Neuron (in vitro differentiated cells): ENCODE data around the gene HPCAL1.

Experiments used
- H2AFZ ChIP-seq: one replicate; pipeline ENCODE4 v1.6.1; 2013; ENCODE audit warnings: low read depth, mild to moderate bottlenecking, inconsistent platforms, low read length, moderate library complexity
- H3K27me3 ChIP-seq: one replicate; pipeline ENCODE4 v1.6.1; 2013; ENCODE audit warnings: low read length; ENCODE audit not compliant: insufficient read depth
- H3K36me3 ChIP-seq: one replicate; pipeline ENCODE4 v1.6.1; 2013; ENCODE audit warnings: low read length; ENCODE audit not compliant: insufficient read depth
- H3K4me1 ChIP-seq: one replicate; pipeline ENCODE4 v1.6.1; 2013; ENCODE audit warnings: low read length; ENCODE audit not compliant: insufficient read depth
- H3K4me3 ChIP-seq: 2 replicates; pipeline ENCODE4 v1.5.1; 2013; ENCODE audit warnings: mild to moderate bottlenecking, low read length, moderate library complexity
- H3K9me3 ChIP-seq: one replicate; pipeline ENCODE4 v1.6.1; 2013; ENCODE audit warnings: low read length

The HPCAL1 gene

GRCh38 chr2:10360850-10361588 is 58.3 kb downstream of the HPCAL1 start:
- Histone ChIP-seq H3K4me3 (no peak overlapping the region), H3K27me3 (no peaks in the 10 kb centered on the region), H3K9me3 (no peaks in the 10 kb centered on the region), H3K36me3 (peaks cover 2% of the 10 kb centered on the region), H2AFZ (no peak overlapping the region), H3K4me1 (peaks cover 6% of the 10 kb centered on the region)

DNA sequence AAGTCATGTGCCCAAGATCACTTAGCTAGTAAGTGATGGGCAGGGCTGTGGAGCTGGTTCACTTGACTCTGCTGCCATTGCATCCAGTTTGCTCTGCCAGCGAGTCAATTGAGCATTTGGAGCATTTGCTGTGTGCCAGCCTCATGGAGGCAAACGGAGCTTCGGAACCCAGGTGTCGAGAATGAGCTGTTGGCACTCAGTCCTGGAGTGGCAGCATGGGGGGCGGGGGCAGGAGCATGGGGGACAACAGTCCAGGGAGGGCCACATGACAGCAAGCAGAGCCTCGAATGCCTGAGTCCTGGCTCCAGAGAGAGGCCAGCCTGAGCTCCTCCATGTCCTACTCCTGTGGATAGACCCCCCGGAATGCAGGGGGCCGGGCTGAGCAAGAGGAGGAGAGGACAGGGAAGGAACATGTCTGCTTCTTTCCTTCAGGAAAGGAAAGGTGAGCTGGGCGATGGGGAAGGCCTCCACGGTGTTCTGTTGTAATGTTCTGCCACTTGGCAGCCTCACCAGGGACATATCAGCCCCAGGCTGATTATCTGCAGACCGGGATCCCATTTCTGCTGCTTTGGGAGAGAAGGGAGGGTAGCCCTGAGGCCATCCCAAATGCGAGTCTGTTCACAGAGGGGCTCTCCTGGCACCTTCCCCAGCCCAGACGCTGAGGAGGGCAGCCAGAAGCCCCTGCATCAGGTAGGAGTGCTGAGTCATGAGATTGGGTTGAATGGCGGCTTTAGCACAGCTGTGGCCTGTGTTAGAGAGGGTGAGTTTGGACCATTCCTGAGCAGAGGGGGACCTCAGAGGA is 59.6 kb downstream of the HPCAL1 start:
- H3K4me1 ChIP-seq: peaks cover 3% of the 10 kb centered on the region
- H3K27me3 ChIP-seq: no peaks in the 10 kb centered on the region

GRCh38 chr2:10362898-10363454 is 60.3 kb downstream of the HPCAL1 start:
- H2AFZ ChIP-seq: no peak overlapping the region
- no peaks in the 10 kb centered on the region for H3K9me3 ChIP-seq
- H3K36me3 ChIP-seq: peaks cover 2% of the 10 kb centered on the region
- no peak overlapping the region for H3K4me3 ChIP-seq
- H3K4me1 ChIP-seq: no peaks in the 10 kb centered on the region
- no peaks in the 10 kb centered on the region for H3K27me3 ChIP-seq

More for the DNA sequence above, 59.6 kb downstream of the HPCAL1 start:
- Histone ChIP-seq H2AFZ (no peak overlapping the region), H3K4me3 (no peak overlapping the region), H3K9me3 (no peaks in the 10 kb centered on the region), H3K36me3 (peaks cover 2% of the 10 kb centered on the region)

DNA sequence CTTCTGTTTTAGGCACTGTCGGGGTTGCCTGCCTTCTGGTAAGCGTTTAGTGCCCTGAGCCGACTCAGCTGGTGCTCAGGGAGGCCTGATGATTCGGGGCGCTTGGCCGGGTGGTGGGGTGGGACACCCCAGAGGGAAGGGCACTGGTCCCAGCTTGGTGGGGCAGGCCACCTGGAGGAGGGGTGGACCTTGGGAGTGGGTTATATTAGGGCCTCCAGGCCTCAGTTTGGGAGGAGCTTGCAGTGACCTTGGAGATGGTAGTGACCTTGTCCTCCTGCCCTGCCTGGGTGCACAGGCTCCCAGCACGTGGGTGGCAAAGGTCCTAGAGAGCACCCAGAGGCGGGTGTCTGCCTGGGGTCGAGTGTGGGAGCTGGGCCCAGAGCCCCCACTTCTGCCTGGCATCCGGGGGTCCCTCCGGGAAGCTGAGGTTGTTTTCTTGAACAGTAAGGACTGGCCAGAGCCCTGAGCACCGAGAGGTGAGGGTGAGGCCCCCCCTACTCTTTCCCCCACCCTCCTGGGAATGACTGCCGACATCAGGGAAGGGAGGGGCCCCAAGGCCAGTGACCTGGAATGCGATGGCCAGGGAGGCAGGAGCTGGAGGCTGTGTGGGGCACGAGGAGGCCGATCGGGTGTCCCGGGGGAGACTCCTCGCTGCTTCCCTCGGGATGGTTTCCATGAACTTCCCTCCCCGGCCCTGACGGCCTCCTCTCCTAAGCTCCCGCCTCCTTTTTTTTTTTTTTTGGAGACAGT is 61.3 kb downstream of the HPCAL1 start:
- Histone ChIP-seq H3K4me3 (no peak overlapping the region), H3K9me3 (no peaks in the 10 kb centered on the region), H3K4me1 (no peaks in the 10 kb centered on the region), H2AFZ (no peak overlapping the region), H3K27me3 (no peaks in the 10 kb centered on the region), H3K36me3 (peaks cover 2% of the 10 kb centered on the region)

GRCh38 chr2:10365412-10365811 is 62.7 kb downstream of the HPCAL1 start:
- Histone ChIP-seq H3K4me3 (no peak overlapping the region), H2AFZ (no peak overlapping the region), H3K27me3 (no peaks in the 10 kb centered on the region), H3K9me3 (no peaks in the 10 kb centered on the region), H3K4me1 (no peaks in the 10 kb centered on the region), H3K36me3 (no peaks in the 10 kb centered on the region)

DNA sequence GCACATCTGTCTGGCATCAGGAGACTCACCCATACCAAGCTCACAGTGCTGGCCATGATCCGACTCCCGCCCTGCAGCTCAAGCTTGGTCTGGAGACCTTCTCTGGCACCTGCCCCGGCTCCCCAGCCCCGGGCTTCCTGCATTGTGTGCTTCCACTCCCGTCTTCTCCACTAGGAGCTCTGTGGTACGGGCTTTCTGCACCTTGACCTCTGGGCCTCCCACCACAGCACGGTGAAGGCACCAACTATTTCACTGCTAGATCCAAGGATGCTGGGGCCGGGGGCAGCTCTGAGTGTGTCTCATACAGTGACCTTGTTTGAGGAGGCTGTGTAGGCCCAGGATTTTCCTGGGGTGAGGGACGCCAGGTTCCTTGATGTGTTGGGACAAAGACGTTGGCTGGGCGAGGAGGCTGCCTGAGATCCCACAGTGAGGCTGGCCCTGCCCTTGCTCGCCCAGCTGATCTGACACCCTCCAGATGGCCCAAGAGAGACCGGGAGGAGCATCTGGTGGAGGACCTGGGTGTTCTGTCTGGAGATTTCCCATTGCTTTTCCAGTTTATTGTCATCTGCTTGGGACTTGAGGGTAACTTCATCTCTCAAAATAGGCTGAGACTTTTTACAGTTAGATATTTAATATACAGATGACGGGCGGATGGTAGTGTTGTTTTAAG is 64.0 kb downstream of the HPCAL1 start:
- H2AFZ ChIP-seq: no peak overlapping the region

DNA sequence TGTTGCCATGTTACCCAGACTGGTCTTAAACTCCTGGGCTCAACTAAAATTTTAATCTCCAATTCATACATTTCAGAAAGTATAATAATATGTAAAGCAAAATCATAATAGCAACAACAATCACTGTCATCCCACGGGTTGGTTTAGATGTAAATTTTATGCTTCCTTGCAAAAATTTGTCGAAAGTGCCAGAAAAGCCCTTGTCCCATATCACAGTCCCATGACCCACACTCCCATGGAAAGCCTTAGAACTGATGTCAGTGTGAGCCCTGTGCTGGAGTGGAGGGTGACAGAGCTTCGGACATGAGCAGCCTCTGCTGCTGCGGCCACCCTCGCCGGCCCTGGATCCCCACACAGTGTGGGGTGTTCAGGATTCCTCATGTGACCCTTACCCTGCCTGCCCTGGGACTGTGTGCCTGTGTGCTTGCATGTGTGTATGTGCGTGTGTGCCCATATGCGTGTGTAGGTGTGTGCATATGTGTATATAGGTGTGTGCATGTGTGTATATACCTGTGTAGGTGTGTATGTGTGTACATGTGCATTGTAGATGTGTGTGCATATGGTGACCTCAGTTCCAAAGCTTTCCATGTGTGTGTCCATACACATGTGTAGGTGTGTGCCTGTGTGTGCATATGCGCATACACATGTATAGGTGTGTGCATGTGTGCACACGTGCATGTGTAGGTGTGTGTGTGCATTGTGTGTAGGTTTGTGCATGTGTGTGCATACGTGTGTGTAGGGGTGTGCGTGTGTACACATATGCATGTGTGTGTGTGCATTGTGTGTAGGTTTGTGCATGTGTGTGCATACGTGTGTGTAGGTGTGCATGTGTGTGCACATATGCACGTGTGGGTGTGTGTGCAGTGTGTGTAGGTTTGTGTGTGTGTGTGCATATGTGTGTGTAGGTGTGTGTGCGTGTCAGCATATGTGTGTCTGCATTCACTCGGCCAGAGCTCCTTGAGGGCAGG is 65.1 kb downstream of the HPCAL1 start:
- Histone ChIP-seq H3K4me3 (no peak overlapping the region), H2AFZ (no peak overlapping the region), H3K27me3 (no peaks in the 10 kb centered on the region), H3K36me3 (no peaks in the 10 kb centered on the region), H3K9me3 (no peaks in the 10 kb centered on the region), H3K4me1 (peaks cover 13% of the 10 kb centered on the region)

More for the DNA sequence above, 64.0 kb downstream of the HPCAL1 start:
- H3K27me3 ChIP-seq: no peaks in the 10 kb centered on the region
- H3K4me1 ChIP-seq: peaks cover 8% of the 10 kb centered on the region
- H3K36me3 ChIP-seq: no peaks in the 10 kb centered on the region
- H3K9me3 ChIP-seq: no peaks in the 10 kb centered on the region
- no peak overlapping the region for H3K4me3 ChIP-seq

GRCh38 chr2:10368491-10369231 is 66.0 kb downstream of the HPCAL1 start:
- Histone ChIP-seq H2AFZ (no peak overlapping the region), H3K27me3 (no peaks in the 10 kb centered on the region), H3K9me3 (no peaks in the 10 kb centered on the region), H3K4me3 (no peak overlapping the region), H3K36me3 (no peaks in the 10 kb centered on the region), H3K4me1 (peaks cover 13% of the 10 kb centered on the region)

DNA sequence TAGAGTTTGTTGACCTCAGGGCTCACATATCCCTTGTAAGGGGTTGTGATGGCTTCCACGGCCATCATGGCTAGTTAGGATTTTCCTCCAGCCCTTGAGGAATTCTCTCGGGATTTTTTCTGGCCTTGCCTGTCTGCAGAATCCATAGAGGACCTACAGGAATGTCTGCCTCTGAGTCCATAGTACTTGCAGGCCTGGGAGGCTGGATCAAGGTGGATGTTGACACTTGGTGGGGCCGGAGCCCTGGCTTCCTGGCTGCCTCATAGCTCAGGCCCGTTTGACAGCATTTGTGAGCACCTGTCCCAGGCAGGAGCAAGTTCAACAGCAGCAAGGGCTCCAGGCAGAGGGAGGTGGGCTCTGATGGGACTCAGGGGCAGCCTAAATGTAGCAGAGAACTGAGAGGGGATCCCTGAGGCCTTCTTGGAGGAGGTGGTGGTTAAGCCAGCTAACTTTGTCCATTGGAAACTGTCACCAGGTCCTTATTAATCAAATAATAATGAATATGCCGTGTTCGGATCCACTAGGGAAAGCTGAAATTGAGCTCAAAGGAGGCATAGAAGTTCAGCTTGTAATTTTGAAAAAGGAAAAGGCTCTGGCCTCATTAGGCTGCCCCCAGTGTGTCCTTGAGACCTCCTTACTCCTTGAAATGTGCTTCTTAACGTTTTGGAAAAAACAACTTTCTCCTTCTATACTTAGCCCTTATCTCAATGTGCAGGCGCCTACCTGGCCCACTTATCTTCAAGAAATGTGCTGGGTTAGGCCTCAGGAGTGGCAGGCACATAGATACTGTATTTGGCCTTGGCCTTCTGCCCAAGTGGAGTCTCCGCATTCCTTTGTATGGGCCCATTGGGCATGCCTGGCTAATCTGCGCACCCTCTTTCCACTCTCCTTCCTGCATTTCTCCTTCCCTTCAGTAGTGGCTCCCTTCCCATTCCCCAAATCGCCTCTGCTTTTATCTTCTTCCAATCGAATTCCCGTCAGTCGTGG is 66.9 kb downstream of the HPCAL1 start:
- Histone ChIP-seq H2AFZ (no peak overlapping the region), H3K4me1 (peaks cover 13% of the 10 kb centered on the region), H3K4me3 (no peak overlapping the region), H3K36me3 (no peaks in the 10 kb centered on the region), H3K27me3 (no peaks in the 10 kb centered on the region), H3K9me3 (no peaks in the 10 kb centered on the region)

DNA sequence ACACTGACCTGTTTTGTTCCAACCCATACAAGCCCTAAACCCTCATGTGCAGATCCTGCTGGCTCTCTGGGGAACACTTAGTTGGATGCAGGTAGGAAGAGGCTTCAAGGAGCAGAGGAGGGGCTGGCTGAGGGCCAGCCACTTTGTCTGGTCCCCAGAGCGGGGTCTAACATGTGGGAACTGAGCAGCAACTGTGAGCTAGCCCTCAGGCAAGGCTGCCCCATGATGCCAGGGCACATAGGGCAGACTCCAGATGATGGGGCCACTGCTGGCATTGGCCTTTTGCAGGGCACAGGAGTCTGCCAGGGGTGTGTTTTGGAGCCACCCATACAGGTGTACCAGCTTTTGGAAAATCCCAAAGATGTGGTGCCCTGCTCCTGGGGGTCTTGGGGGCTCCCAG is 67.7 kb downstream of the HPCAL1 start:
- Histone ChIP-seq H3K36me3 (no peaks in the 10 kb centered on the region), H3K4me3 (no peak overlapping the region), H3K9me3 (no peaks in the 10 kb centered on the region), H3K4me1 (peaks cover 15% of the 10 kb centered on the region), H3K27me3 (no peaks in the 10 kb centered on the region), H2AFZ (no peak overlapping the region)
